GM21825 (cell line): ENCODE data around the gene PRRT3.
"Not testable (repeated sequence)": the region's sequence is repeated elsewhere in the genome, so short reads cannot be mapped to it uniquely, and the experiment has no call there.

Experiments
- ATAC-seq: cut with Tn5 transposase; IDR thresholded peaks from one replicate; pipeline ENCODE4 v1.9.1; 2021; ENCODE audit warnings: mild to moderate bottlenecking, moderate library complexity; ENCODE audit not compliant: unreplicated experiment

PRRT3 gene

GRCh38 chr3:9947025-9947995, 4.9 kb downstream of the PRRT3 start:
- ATAC-seq, result no peak

- no peak for ATAC-seq
Observed at GRCh38 chr3:9946112-9947024, 5.8 kb downstream of the PRRT3 start.

- ATAC-seq, result no peak
Observed at GRCh38 chr3:9945358-9945757, 6.8 kb downstream of the PRRT3 start.

- no peak for ATAC-seq
Observed at GRCh38 chr3:9944271-9944670, 7.9 kb downstream of the PRRT3 start.

GRCh38 chr3:9942934-9943690, 9.1 kb downstream of the PRRT3 start:
- no peak for ATAC-seq

- no peak for ATAC-seq
Observed at GRCh38 chr3:9942164-9942563, 10.0 kb downstream of the PRRT3 start.

GRCh38 chr3:9940746-9941145, 11.5 kb downstream of the PRRT3 start:
- no peak for ATAC-seq

- ATAC-seq, result not testable (repeated sequence)
Observed at GRCh38 chr3:9939906-9940305, 12.3 kb downstream of the PRRT3 start.

GRCh38 chr3:9938966-9939365, 13.2 kb downstream of the PRRT3 start:
- ATAC-seq, result no peak

GRCh38 chr3:9937486-9938238, 14.5 kb downstream of the PRRT3 start:
- no peak for ATAC-seq

- no peak for ATAC-seq
Observed at GRCh38 chr3:9935966-9936510, 16.2 kb downstream of the PRRT3 start.

GRCh38 chr3:9934993-9935392, 17.2 kb downstream of the PRRT3 start:
- ATAC-seq, result no peak

GRCh38 chr3:9934235-9934621, 18.0 kb downstream of the PRRT3 start:
- ATAC-seq, result no peak

GRCh38 chr3:9933561-9934234, 18.5 kb downstream of the PRRT3 start, which contains the start of gene CRELD1:
Gene CRELD1, plus strand, starts transcription at chr3:9933834. Its CDS starts 605 bp downstream, at chr3:9934439.
- ATAC-seq, result peak; percentile 87

- ATAC-seq, result peak; percentile 61
Observed at GRCh38 chr3:9932843-9933560, 19.2 kb downstream of the PRRT3 start.

GRCh38 chr3:9932535-9932842, 19.7 kb downstream of the PRRT3 start:
- ATAC-seq, result no peak

GRCh38 chr3:9930804-9931418, 21.3 kb downstream of the PRRT3 start:
- no peak for ATAC-seq

- no peak for ATAC-seq
Observed at GRCh38 chr3:9928158-9928557, 24.1 kb downstream of the PRRT3 start.
